PC-3 (cell line): Measurements from ENCODE around the gene HINT3.

ENCODE experiments used
- EZH2phosphoT487 ChIP-seq: fragments of 300-600 bp; sonication (generic); IDR thresholded peaks from 2 replicates; pipeline ENCODE4 v1.6.1; 2018; ENCODE audit warnings: mild to moderate bottlenecking, antibody characterized with exemption, low read length, borderline replicate concordance
- TF ChIP-seq, protein P1 (sequence below): fragments of 300-600 bp; sonication (generic); conservative IDR thresholded peaks from 2 replicates; pipeline ENCODE4 v1.5.1; 2017; ENCODE audit warnings: antibody characterized with exemption, low read depth, mild to moderate bottlenecking, low read length

- TF ChIP-seq, protein P1, sequence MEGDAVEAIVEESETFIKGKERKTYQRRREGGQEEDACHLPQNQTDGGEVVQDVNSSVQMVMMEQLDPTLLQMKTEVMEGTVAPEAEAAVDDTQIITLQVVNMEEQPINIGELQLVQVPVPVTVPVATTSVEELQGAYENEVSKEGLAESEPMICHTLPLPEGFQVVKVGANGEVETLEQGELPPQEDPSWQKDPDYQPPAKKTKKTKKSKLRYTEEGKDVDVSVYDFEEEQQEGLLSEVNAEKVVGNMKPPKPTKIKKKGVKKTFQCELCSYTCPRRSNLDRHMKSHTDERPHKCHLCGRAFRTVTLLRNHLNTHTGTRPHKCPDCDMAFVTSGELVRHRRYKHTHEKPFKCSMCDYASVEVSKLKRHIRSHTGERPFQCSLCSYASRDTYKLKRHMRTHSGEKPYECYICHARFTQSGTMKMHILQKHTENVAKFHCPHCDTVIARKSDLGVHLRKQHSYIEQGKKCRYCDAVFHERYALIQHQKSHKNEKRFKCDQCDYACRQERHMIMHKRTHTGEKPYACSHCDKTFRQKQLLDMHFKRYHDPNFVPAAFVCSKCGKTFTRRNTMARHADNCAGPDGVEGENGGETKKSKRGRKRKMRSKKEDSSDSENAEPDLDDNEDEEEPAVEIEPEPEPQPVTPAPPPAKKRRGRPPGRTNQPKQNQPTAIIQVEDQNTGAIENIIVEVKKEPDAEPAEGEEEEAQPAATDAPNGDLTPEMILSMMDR = no peak
- no peak for TF ChIP-seq EZH2phosphoT487
These were observed 60.0 kb downstream of the HINT3 start for GRCh38 chr6:126016591-126016990.
